PC-3 (cell line): ENCODE results near the gene ATG7. TPM values are rescaled to one million over a fixed set of nuclear protein-coding genes. Genes with fewer than 3 reads are reported as not detected.

Experiments
- ATAC-seq: fragments of 200-7000 bp; cut with Tn5 transposase; 2 replicates; pipeline ENCODE4 v1.9.1; 2020; ENCODE audit warnings: mild to moderate bottlenecking, moderate library complexity
- BruUV-seq: library from RNA; stranded (reverse); fragments of 400-500 nt; replicated peaks from 2 replicates; lab custom pipeline; 2021; lab: Mats Ljungman, UMichigan
- CTCF ChIA-PET: fragments of 300-600 bp; sonication (Branson Sonifier 250); formaldehyde crosslinking; loops from one replicate; lab custom pipeline; 2022; ENCODE audit warnings: antibody characterized with exemption; lab: Charles Lee
- POLR2A ChIA-PET: fragments of 300-600 bp; sonication (Branson Sonifier 250); formaldehyde crosslinking; loops from one replicate; lab custom pipeline; 2022; ENCODE audit warnings: antibody characterized with exemption; ENCODE audit not compliant: unreplicated experiment; lab: Charles Lee
- DNase-seq: peaks from one replicate; pipeline ENCODE4 v3.0.0-alpha.2; 2015
- H2AFZ ChIP-seq: fragments of 300-600 bp; sonication (generic); 2 replicates; pipeline ENCODE4 v1.6.0; 2016; ENCODE audit warnings: antibody characterized with exemption, low read length
- H3F3A ChIP-seq: fragments of 300-600 bp; sonication (generic); one replicate; pipeline ENCODE4 v1.6.0; 2017; ENCODE audit warnings: antibody characterized with exemption, low read length, control low read depth, mild to moderate bottlenecking; ENCODE audit not compliant: unreplicated experiment
- H3K27ac ChIP-seq: fragments of 300-600 bp; sonication (generic); 2 replicates; pipeline ENCODE4 v1.5.1; 2016; ENCODE audit warnings: mild to moderate bottlenecking, low read length
- H3K27me3 ChIP-seq: fragments of 300-600 bp; sonication (generic); 2 replicates; pipeline ENCODE4 v1.6.1; 2016; ENCODE audit warnings: low read length, mixed read lengths
- H3K36me3 ChIP-seq: fragments of 300-600 bp; sonication (generic); 2 replicates; pipeline ENCODE4 v1.6.1; 2016; ENCODE audit warnings: low read depth, mixed run types, low read length, mixed read lengths
- H3K4me1 ChIP-seq: fragments of 300-600 bp; sonication (generic); 2 replicates; pipeline ENCODE4 v1.5.1; 2016; ENCODE audit warnings: low read length; ENCODE audit not compliant: insufficient read depth
- H3K4me2 ChIP-seq: fragments of 300-600 bp; sonication (generic); 2 replicates; pipeline ENCODE4 v1.6.0; 2016; ENCODE audit warnings: low read length
- H3K4me3 ChIP-seq: fragments of 300-600 bp; sonication (generic); 2 replicates; pipeline ENCODE4 v1.5.1; 2016; ENCODE audit warnings: mild to moderate bottlenecking, low read length, mixed read lengths
- H3K79me2 ChIP-seq: fragments of 300-600 bp; sonication (generic); 2 replicates; pipeline ENCODE4 v1.6.1; 2017; ENCODE audit warnings: low read length, mixed read lengths
- H3K9ac ChIP-seq: fragments of 300-600 bp; sonication (generic); 2 replicates; pipeline ENCODE4 v1.6.0; 2016; ENCODE audit warnings: mild to moderate bottlenecking, low read length
- H3K9me2 ChIP-seq: fragments of 300-600 bp; sonication (generic); replicated peaks from 2 replicates; pipeline ENCODE4 v1.6.1; 2016; ENCODE audit warnings: mixed run types, low read length, mixed read lengths
- H3K9me3 ChIP-seq: fragments of 300-600 bp; sonication (generic); 2 replicates; pipeline ENCODE4 v1.6.1; 2016; ENCODE audit warnings: low read length, mixed read lengths
- H4K20me1 ChIP-seq: fragments of 300-600 bp; sonication (generic); 2 replicates; pipeline ENCODE4 v1.6.1; 2016; ENCODE audit warnings: low read length, mixed read lengths
- CTCF ChIP-seq: fragments of 300-600 bp; sonication (generic); conservative IDR thresholded peaks from 2 replicates; pipeline ENCODE4 v1.5.1; 2017; ENCODE audit warnings: antibody characterized with exemption, low read depth, mild to moderate bottlenecking, low read length
- EZH2 ChIP-seq: fragments of 300-600 bp; sonication (generic); IDR thresholded peaks from one replicate; pipeline ENCODE4 v1.6.1; 2017; ENCODE audit warnings: antibody characterized with exemption, mild to moderate bottlenecking, low read length; ENCODE audit not compliant: unreplicated experiment
- EZH2phosphoT487 ChIP-seq: fragments of 300-600 bp; sonication (generic); IDR thresholded peaks from 2 replicates; pipeline ENCODE4 v1.6.1; 2018; ENCODE audit warnings: mild to moderate bottlenecking, antibody characterized with exemption, low read length, borderline replicate concordance
- intact Hi-C: fragments of 100-400 bp; cut with micrococcal nuclease; formaldehyde crosslinking; loops from 2 replicates; pipeline ENCODE4 v1.9.0; 2023
- total RNA-seq: library from RNA; depleted of rRNA; stranded (reverse); fragments of >200 nt; gene quantifications from 2 replicates; pipeline ENCODE4 v1.2.3, GENCODE V29; 2014

ATG7 gene
- total RNA-seq, 1 experiment from 2014 or later = 36.5 TPM

GRCh38 chr3:11545186-11545851 lies 273.1 kb downstream of the ATG7 start:
- no peaks in the 10 kb centered on the region for H3F3A ChIP-seq
- ATAC-seq (no peak), DNase-seq (no peak)
- H3K4me1 ChIP-seq = no peaks in the 10 kb centered on the region
- H3K9me3 ChIP-seq = no peaks in the 10 kb centered on the region
- CTCF ChIA-PET = no interaction called here
- no peaks in the 10 kb centered on the region for H3K9me2 ChIP-seq
- BruUV-seq = no TSS peak
- no peaks in the 10 kb centered on the region for H3K27me3 ChIP-seq
- H3K79me2 ChIP-seq = no peaks in the 10 kb centered on the region
- TF ChIP-seq CTCF = no peak
- TF ChIP-seq EZH2phosphoT487 = no peak
- no peak for TF ChIP-seq EZH2
- no peaks in the 10 kb centered on the region for H4K20me1 ChIP-seq
- no peak overlapping the region for H3K9ac ChIP-seq
- no peak overlapping the region for H2AFZ ChIP-seq
- no peak overlapping the region for H3K4me3 ChIP-seq
- H3K4me2 ChIP-seq = no peak overlapping the region
- intact Hi-C loops = no loop called here
- H3K36me3 ChIP-seq = no peaks in the 10 kb centered on the region
- no peak overlapping the region for H3K27ac ChIP-seq
- POLR2A ChIA-PET = no interaction called here

- Histone ChIP-seq H3F3A (no peaks in the 10 kb centered on the region), H3K79me2 (no peaks in the 10 kb centered on the region), H3K4me2 (no peak overlapping the region), H3K4me3 (no peak overlapping the region), H3K9me2 (no peaks in the 10 kb centered on the region), H3K9ac (no peak overlapping the region), H3K36me3 (no peaks in the 10 kb centered on the region; the same call in 1 of the 2 replicates), H3K27me3 (no peaks in the 10 kb centered on the region), H3K9me3 (no peaks in the 10 kb centered on the region), H3K27ac (no peak overlapping the region), H4K20me1 (no peaks in the 10 kb centered on the region), H3K4me1 (no peaks in the 10 kb centered on the region), H2AFZ (no peak overlapping the region)
- TF ChIP-seq CTCF (no peak), EZH2 (no peak), EZH2phosphoT487 (no peak)
- no TSS peak for BruUV-seq
- intact Hi-C loops = no loop called here
- CTCF ChIA-PET = no interaction called here
- POLR2A ChIA-PET = no interaction called here
- no peak for ATAC-seq
- DNase-seq = no peak
Observed at GRCh38 chr3:11546657-11547302, 274.6 kb downstream of the ATG7 start.

- Histone ChIP-seq H3K4me2 (no peak overlapping the region), H4K20me1 (no peaks in the 10 kb centered on the region), H3F3A (no peaks in the 10 kb centered on the region), H2AFZ (no peak overlapping the region), H3K4me3 (no peak overlapping the region), H3K27me3 (no peaks in the 10 kb centered on the region), H3K4me1 (no peaks in the 10 kb centered on the region), H3K9me3 (no peaks in the 10 kb centered on the region), H3K9me2 (no peaks in the 10 kb centered on the region), H3K27ac (no peak overlapping the region), H3K9ac (no peak overlapping the region), H3K36me3 (no peaks in the 10 kb centered on the region; the same call in 1 of the 2 replicates), H3K79me2 (no peaks in the 10 kb centered on the region)
- ATAC-seq (no peak), DNase-seq (no peak)
- ChIA-PET CTCF (no interaction called here), POLR2A (no interaction called here)
- intact Hi-C loops = no loop called here
- no peak for TF ChIP-seq EZH2
- TF ChIP-seq CTCF = no peak
- no peak for TF ChIP-seq EZH2phosphoT487
- BruUV-seq = no TSS peak
Observed at GRCh38 chr3:11547498-11547897, 275.3 kb downstream of the ATG7 start.
